ENCODE measurements around the gene EPS8L2.
"Not testable (repeated sequence)": the region's sequence is repeated elsewhere in the genome, so short reads cannot be mapped to it uniquely, and the experiment has no call there.

Gene EPS8L2

DNA sequence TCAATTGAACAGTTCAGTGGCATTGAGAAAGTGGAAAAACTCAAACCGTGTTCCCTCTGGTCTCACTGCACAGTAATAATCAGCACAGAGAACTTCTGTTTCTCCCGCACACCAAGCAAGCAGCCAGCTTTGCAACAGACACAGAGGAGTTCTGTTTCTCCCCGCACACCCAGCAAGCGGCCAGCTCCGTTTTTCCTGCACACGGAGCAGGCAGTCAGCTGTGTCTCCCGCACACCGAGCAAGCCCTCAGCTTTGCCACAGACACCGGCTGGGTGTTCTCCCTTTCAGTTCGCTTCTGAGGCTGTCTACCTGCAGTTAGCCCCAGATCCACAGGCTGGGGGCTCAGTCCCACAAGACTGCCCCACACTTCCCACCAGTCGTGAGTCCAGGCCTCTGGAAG is 31.3 kb downstream of the EPS8L2 start:
- peaks cover 0 to 3% of the 10 kb centered on the region in 2 donors for H3K4me1 ChIP-seq (ENCODE audit: control insufficient read depth in 1 of 2, insufficient read depth in 2 of 2, low read length in 2 of 2)
- no peaks in the 10 kb centered on the region for H3K36me3 ChIP-seq (ENCODE audit: control insufficient read depth in 1 of 2, insufficient read depth in 2 of 2, low read length in 2 of 2)
- H3K27ac ChIP-seq (ENCODE audit: low read depth, low read length): no peak overlapping the region
- no peak overlapping the region for H3K9ac ChIP-seq (ENCODE audit: low read depth in 1 of 2, low read length in 2 of 2)
- H3K4me3 ChIP-seq (ENCODE audit: low read depth in 1 of 2, low read length in 2 of 2): no peak overlapping the region
- H3K27me3 ChIP-seq (ENCODE audit: control insufficient read depth in 1 of 2, insufficient read depth in 2 of 2, low read length in 2 of 2): no peaks in the 10 kb centered on the region
- H3K9me3 ChIP-seq (ENCODE audit: control insufficient read depth in 1 of 2, low read length in 2 of 2): no peaks in the 10 kb centered on the region

DNA sequence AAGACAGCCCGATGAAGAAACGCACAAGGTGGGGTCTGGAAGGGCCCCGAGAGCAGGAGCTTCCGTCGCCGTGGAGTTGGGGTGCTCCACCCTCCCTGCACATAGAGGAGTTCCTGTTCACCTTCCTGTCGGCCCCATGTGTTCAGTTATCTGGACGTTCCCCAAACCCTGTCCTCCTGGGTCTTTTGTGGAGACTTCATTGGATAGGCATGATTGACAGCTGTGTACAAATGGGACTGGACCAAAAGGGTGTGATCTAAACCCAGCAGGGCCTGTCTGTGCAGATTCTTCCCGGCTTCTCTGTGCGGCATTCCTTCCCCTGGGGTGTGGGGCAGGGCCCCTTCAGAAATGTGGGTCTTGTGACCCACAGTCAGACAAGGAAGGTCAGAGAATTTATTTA is 31.9 kb downstream of the EPS8L2 start:
- H3K36me3 ChIP-seq (ENCODE audit: control insufficient read depth in 1 of 2, insufficient read depth in 2 of 2, low read length in 2 of 2); H3K9me3 ChIP-seq (ENCODE audit: control insufficient read depth in 1 of 2, low read length in 2 of 2); H3K9ac ChIP-seq (ENCODE audit: low read depth in 1 of 2, low read length in 2 of 2); H3K4me1 ChIP-seq (ENCODE audit: control insufficient read depth in 1 of 2, insufficient read depth in 2 of 2, low read length in 2 of 2); H3K27me3 ChIP-seq (ENCODE audit: control insufficient read depth in 1 of 2, insufficient read depth in 2 of 2, low read length in 2 of 2); H3K4me3 ChIP-seq (ENCODE audit: low read depth in 1 of 2, low read length in 2 of 2); H3K27ac ChIP-seq (ENCODE audit: low read depth, low read length): not testable (repeated sequence)

DNA sequence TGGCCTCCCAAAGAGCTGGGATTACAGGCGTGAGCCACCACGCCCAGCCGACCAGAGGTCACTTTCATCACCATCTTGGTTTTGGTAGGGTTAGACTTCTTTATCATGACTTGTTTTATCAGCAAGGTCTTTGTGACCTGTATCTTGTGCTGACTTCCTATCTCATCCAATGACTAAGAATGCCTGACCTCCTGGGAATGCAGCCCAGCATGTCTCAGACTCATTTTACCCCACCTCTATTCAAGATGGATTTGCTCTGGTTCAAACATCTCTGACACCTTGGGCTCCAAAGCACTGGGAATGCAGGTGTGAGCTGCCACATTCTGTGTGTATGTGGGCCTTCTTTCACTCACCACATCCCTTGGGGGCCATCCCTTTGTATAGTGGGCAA is 36.1 kb downstream of the EPS8L2 start:
- H3K9me3 ChIP-seq (ENCODE audit: control insufficient read depth in 1 of 2, low read length in 2 of 2): no peaks in the 10 kb centered on the region
- no peak overlapping the region for H3K4me3 ChIP-seq (ENCODE audit: low read depth in 1 of 2, low read length in 2 of 2)
- H3K27ac ChIP-seq (ENCODE audit: low read depth, low read length): no peak overlapping the region
- no peaks in the 10 kb centered on the region for H3K27me3 ChIP-seq (ENCODE audit: control insufficient read depth in 1 of 2, insufficient read depth in 2 of 2, low read length in 2 of 2)
- no peak overlapping the region for H3K9ac ChIP-seq (ENCODE audit: low read depth in 1 of 2, low read length in 2 of 2)
- H3K4me1 ChIP-seq (ENCODE audit: control insufficient read depth in 1 of 2, insufficient read depth in 2 of 2, low read length in 2 of 2): peaks cover 5 to 6% of the 10 kb centered on the region in 2 donors
- no peaks in the 10 kb centered on the region for H3K36me3 ChIP-seq (ENCODE audit: control insufficient read depth in 1 of 2, insufficient read depth in 2 of 2, low read length in 2 of 2)

DNA sequence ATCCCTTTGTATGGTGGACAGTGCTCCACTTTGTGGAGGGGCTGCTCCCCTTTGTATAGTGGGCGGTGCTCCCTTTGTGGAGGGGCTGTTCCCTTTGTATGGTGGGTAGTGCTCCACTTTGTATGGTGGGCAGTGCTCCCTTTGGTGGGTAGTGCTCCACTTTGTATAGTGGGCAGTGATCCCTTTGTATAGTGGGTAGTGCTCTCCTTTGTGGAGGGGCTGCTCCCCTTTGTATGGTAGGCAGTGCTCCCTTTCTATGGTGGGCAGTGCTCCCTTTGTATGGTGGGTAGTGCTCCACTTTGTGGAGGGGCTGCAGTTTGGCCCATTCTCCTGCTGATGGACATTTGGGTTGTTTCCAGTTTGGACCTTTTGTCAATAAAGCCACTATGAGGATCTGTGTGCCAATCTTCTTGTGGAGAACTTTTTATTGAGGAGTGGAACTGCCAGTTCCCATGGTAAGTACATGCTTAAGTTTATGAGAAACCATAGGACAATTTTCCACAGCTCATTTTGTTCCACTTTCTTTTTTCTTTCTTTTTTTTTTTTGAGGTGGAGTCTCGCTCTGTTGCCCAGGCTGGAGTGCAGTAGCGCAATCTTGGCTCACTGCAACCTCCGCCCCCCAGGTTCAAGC is 36.7 kb downstream of the EPS8L2 start:
- H3K27me3 ChIP-seq (ENCODE audit: control insufficient read depth in 1 of 2, insufficient read depth in 2 of 2, low read length in 2 of 2): no peaks in the 10 kb centered on the region
- H3K4me1 ChIP-seq (ENCODE audit: control insufficient read depth in 1 of 2, insufficient read depth in 2 of 2, low read length in 2 of 2): peaks cover 5 to 6% of the 10 kb centered on the region in 2 donors
- no peak overlapping the region for H3K27ac ChIP-seq (ENCODE audit: low read depth, low read length)
- H3K9ac ChIP-seq (ENCODE audit: low read depth in 1 of 2, low read length in 2 of 2): no peak overlapping the region
- no peaks in the 10 kb centered on the region for H3K9me3 ChIP-seq (ENCODE audit: control insufficient read depth in 1 of 2, low read length in 2 of 2)
- H3K36me3 ChIP-seq (ENCODE audit: control insufficient read depth in 1 of 2, insufficient read depth in 2 of 2, low read length in 2 of 2): no peaks in the 10 kb centered on the region
- no peak overlapping the region for H3K4me3 ChIP-seq (ENCODE audit: low read depth in 1 of 2, low read length in 2 of 2)

DNA sequence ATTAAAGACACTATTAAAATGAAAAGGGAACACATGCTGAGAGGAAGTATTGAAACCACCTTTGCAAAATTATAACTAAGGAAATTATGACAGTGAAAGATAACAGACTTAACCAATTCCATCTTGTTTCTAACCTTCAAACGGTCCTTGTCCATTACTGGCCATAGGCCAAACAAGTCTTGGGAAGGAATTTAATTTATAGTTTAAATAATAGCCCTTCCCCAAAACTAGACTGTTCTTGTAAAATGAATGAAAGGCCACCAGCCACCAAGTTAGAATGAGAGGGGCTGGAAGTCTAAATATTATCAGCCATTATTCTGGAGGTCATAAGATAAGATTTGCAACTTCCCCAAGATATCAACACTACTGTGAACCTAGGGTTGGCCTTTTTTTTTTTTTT is 39.4 kb downstream of the EPS8L2 start:
- Histone ChIP-seq H3K4me3 (ENCODE audit: low read depth in 1 of 2, low read length in 2 of 2) (no peak overlapping the region), H3K9me3 (ENCODE audit: control insufficient read depth in 1 of 2, low read length in 2 of 2) (no peaks in the 10 kb centered on the region), H3K4me1 (ENCODE audit: control insufficient read depth in 1 of 2, insufficient read depth in 2 of 2, low read length in 2 of 2) (peaks cover 22 to 27% of the 10 kb centered on the region in 2 donors), H3K36me3 (ENCODE audit: control insufficient read depth in 1 of 2, insufficient read depth in 2 of 2, low read length in 2 of 2) (no peaks in the 10 kb centered on the region), H3K27ac (ENCODE audit: low read depth, low read length) (no peak overlapping the region), H3K9ac (ENCODE audit: low read depth in 1 of 2, low read length in 2 of 2) (no peak overlapping the region), H3K27me3 (ENCODE audit: control insufficient read depth in 1 of 2, insufficient read depth in 2 of 2, low read length in 2 of 2) (no peaks in the 10 kb centered on the region)

DNA sequence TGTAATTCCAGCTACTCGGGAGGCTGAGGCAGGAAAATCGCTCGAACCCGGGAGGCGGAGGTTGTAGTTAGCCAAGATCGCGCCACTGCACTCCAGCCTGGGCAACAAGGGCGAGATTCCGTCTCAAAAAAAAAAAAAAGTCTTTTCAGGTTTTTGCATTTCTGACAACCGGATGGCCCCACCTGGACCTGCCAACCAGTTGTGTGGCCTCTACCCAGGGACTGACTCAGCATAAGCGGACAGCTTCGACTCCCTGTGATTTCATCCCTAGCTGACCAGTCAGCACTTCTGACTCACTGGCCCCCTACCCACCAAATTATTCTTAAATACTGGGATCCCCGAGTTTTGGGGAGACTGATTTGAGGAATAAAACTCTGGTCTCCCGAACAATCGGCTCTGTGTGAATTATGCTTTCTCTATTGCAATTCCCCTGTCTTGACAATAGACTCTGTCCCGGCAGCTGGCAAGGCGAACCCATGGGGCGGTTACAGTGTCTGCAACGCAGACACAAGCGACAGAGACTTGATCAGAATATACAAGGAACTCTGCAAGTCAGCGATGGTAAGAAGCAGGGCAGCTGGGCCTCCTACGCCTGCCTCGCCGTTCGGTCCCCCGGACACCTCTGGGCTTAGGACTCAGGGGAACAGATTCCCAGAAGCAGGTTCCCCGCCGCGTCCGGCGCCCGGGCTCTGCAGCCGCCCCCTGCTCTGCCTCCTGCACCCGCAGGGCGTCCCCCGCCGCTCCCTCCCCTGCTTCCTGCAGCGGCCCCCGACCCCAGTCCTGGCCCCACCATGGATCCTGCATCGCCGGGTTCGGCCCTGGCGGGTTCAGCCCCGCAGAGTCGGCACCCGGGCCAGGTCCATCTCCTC is 40.5 kb downstream of the EPS8L2 start:
- peaks cover 22 to 27% of the 10 kb centered on the region in 2 donors for H3K4me1 ChIP-seq (ENCODE audit: control insufficient read depth in 1 of 2, insufficient read depth in 2 of 2, low read length in 2 of 2)
- no peak overlapping the region for H3K27ac ChIP-seq (ENCODE audit: low read depth, low read length)
- H3K9me3 ChIP-seq (ENCODE audit: control insufficient read depth in 1 of 2, low read length in 2 of 2): no peaks in the 10 kb centered on the region
- no peaks in the 10 kb centered on the region for H3K27me3 ChIP-seq (ENCODE audit: control insufficient read depth in 1 of 2, insufficient read depth in 2 of 2, low read length in 2 of 2)
- no peaks in the 10 kb centered on the region for H3K36me3 ChIP-seq (ENCODE audit: control insufficient read depth in 1 of 2, insufficient read depth in 2 of 2, low read length in 2 of 2)
- peak overlapping the region; percentile 54 to 73 for H3K9ac ChIP-seq (ENCODE audit: low read depth in 1 of 2, low read length in 2 of 2)
- peak overlapping the region; percentile 82 to 83 for H3K4me3 ChIP-seq (ENCODE audit: low read depth in 1 of 2, low read length in 2 of 2)

DNA sequence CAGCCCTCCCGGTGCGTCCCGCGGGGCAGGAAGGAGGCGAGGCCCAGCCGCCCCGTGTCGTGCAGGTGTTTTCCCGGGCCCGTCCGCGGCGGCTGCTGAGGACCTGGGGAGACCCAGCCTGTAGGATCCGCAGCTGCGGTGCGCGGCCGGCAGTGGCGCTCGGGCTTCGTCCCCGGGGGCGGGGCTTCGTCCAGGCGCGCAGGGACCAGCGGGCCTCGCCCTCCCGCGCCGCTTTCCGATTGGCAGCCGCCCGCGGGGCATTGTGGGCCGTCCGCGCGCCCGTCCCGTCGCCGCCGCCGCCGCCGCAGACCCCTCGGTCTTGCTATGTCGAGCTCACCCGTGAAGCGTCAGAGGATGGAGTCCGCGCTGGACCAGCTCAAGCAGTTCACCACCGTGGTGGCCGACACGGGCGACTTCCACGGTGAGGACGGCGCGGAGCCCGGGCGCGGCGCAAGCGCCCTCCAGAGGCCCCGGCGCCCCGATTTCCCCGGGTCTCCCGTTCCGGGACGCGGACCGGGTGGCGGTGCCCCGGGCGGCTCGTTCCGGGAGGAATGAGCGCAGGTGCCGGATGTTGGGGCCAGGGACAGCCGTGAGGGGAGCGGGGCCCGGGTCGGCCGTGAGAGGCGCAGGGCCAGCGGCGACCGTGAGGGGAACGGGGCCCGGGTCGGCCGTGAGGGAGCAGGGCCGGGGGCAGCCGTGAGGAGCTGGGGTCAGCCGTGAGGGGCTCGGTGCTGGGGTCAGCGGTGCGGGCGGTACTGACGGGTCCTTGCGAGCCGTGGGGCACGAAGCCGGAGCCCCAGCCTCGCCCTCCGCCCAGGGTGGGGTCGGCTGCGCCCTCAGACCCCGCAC is 41.4 kb downstream of the EPS8L2 start, which contains the start of gene TALDO1:
Gene TALDO1 (plus strand): TSS at position 307 of the 849 bp plus-strand sequence. CDS start 18 bp downstream, at position 325.
- Histone ChIP-seq H3K27me3 (ENCODE audit: control insufficient read depth in 1 of 2, insufficient read depth in 2 of 2, low read length in 2 of 2) (no peaks in the 10 kb centered on the region), H3K4me3 (ENCODE audit: low read depth in 1 of 2, low read length in 2 of 2) (peak within 1 kb of the TSS; percentile 82 to 83), H3K27ac (ENCODE audit: low read depth, low read length) (peak within 1 kb of the TSS; percentile 50), H3K4me1 (ENCODE audit: control insufficient read depth in 1 of 2, insufficient read depth in 2 of 2, low read length in 2 of 2) (peaks cover 19 to 27% of the 10 kb centered on the region in 2 donors), H3K9ac (ENCODE audit: low read depth in 1 of 2, low read length in 2 of 2) (peak within 1 kb of the TSS; percentile 73 to 86), H3K36me3 (ENCODE audit: control insufficient read depth in 1 of 2, insufficient read depth in 2 of 2, low read length in 2 of 2) (no peaks in the 10 kb centered on the region), H3K9me3 (ENCODE audit: control insufficient read depth in 1 of 2, low read length in 2 of 2) (no peaks in the 10 kb centered on the region)

DNA sequence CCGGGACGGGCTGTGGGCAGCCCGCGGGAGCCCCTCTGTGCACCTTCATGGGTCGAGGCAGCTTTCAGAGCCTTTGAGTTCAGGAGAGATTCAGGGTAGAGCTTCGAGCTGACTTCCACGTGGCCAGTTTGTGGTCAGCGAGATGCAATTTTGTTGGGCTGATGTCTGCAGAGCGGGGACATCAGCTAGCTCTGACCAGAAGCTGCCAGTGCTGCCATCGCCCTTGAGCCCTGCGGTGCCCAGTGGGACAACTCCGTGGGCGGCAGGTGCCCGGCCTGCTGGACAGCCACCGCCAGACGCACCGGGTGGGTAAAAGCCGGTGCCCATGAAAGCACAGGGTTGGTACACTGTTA is 42.0 kb downstream of the EPS8L2 start:
- Histone ChIP-seq H3K9ac (ENCODE audit: low read depth in 1 of 2, low read length in 2 of 2) (peak overlapping the region; percentile 73 to 86), H3K4me3 (ENCODE audit: low read depth in 1 of 2, low read length in 2 of 2) (peak overlapping the region; percentile 82 to 83), H3K27ac (ENCODE audit: low read depth, low read length) (peak overlapping the region; percentile 50), H3K36me3 (ENCODE audit: control insufficient read depth in 1 of 2, insufficient read depth in 2 of 2, low read length in 2 of 2) (peaks cover 0 to 3% of the 10 kb centered on the region in 2 donors), H3K9me3 (ENCODE audit: control insufficient read depth in 1 of 2, low read length in 2 of 2) (no peaks in the 10 kb centered on the region), H3K27me3 (ENCODE audit: control insufficient read depth in 1 of 2, insufficient read depth in 2 of 2, low read length in 2 of 2) (no peaks in the 10 kb centered on the region), H3K4me1 (ENCODE audit: control insufficient read depth in 1 of 2, insufficient read depth in 2 of 2, low read length in 2 of 2) (peaks cover 16 to 27% of the 10 kb centered on the region in 2 donors)

DNA sequence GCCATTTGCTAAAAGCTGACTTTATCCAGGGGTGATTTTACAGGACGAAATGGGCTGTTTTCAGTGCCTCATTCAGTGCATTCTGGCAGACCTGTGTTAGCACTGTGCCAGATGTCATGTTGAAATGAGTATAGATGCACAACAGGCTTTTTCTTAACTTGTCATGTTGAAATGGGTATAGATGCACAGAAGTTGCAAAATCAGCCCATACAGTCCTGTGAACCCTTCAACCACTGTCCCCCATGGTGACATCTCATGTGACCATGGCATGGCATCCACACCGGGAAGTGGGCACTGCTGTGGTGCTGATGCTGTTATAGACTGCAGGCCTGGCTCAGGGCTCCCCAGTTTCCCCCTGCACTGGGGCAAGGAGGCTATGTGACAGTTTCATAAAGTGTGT is 43.7 kb downstream of the EPS8L2 start:
- no peak overlapping the region for H3K9ac ChIP-seq (ENCODE audit: low read depth in 1 of 2, low read length in 2 of 2)
- no peaks in the 10 kb centered on the region for H3K9me3 ChIP-seq (ENCODE audit: control insufficient read depth in 1 of 2, low read length in 2 of 2)
- H3K27ac ChIP-seq (ENCODE audit: low read depth, low read length): no peak overlapping the region
- H3K4me3 ChIP-seq (ENCODE audit: low read depth in 1 of 2, low read length in 2 of 2): no peak overlapping the region
- peaks cover 0 to 3% of the 10 kb centered on the region in 2 donors for H3K36me3 ChIP-seq (ENCODE audit: control insufficient read depth in 1 of 2, insufficient read depth in 2 of 2, low read length in 2 of 2)
- H3K4me1 ChIP-seq (ENCODE audit: control insufficient read depth in 1 of 2, insufficient read depth in 2 of 2, low read length in 2 of 2): peaks cover 16 to 27% of the 10 kb centered on the region in 2 donors
- no peaks in the 10 kb centered on the region for H3K27me3 ChIP-seq (ENCODE audit: control insufficient read depth in 1 of 2, insufficient read depth in 2 of 2, low read length in 2 of 2)

DNA sequence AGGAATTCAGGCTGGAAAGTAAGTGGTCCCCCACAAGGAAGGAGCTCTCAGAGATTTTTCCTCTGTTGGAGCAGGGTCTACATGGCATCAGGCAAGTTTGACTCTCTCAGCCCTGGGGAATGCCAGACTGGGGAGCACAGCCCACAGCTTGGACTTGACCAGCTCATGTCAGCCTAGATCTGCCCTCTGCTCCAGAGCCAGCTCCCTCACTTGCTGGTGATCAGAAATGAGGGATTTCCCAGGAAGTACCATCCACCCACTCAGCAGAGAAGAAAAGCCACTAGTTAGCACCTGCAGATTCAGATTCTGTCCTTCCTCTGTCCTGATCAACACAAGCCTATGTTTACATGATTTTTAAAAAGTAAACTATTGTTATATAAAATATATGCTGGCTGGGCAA is 54.2 kb downstream of the EPS8L2 start:
- Histone ChIP-seq H3K36me3 (ENCODE audit: control insufficient read depth in 1 of 2, insufficient read depth in 2 of 2, low read length in 2 of 2) (peaks cover 23 to 84% of the 10 kb centered on the region in 2 donors), H3K4me3 (ENCODE audit: low read depth in 1 of 2, low read length in 2 of 2) (no peak overlapping the region), H3K9me3 (ENCODE audit: control insufficient read depth in 1 of 2, low read length in 2 of 2) (no peaks in the 10 kb centered on the region), H3K9ac (ENCODE audit: low read depth in 1 of 2, low read length in 2 of 2) (no peak overlapping the region), H3K27ac (ENCODE audit: low read depth, low read length) (no peak overlapping the region), H3K4me1 (ENCODE audit: control insufficient read depth in 1 of 2, insufficient read depth in 2 of 2, low read length in 2 of 2) (peaks cover 12 to 16% of the 10 kb centered on the region in 2 donors), H3K27me3 (ENCODE audit: control insufficient read depth in 1 of 2, insufficient read depth in 2 of 2, low read length in 2 of 2) (no peaks in the 10 kb centered on the region)

Data from duodenal mucosa (tissue), 2 donors.